NCI-H2029 (cell line): ENCODE data around the gene GABARAPL2.

ENCODE experiments used
- DNase-seq: peaks from one replicate; lab custom pipeline; 2025; lab: John Stamatoyannopoulos, UW

The GABARAPL2 gene

DNA sequence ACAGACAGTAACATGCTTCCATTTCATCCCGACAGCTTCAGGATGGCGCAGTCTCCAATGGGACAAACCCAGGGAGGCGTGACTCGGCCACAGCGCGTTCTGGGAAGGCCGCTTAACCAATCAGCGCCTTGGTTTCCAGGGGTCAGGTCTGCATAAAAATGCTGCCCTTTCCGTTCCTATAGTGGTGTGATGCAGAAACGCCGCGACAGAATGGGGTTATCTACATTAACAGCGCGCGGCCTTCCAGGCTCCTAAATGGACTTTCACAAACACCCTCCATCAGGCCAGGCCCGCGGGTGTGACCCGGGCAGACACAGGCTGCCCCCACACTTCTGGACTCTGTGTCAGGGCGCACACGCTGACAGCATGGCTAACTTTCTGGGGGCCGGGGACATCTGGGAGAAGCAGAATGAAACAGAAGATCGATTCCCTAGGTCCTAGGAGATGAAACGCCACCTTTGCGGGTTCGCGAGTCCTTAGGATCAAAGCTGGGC is 10.9 kb upstream of the GABARAPL2 start:
- DNase-seq = no peak

DNA sequence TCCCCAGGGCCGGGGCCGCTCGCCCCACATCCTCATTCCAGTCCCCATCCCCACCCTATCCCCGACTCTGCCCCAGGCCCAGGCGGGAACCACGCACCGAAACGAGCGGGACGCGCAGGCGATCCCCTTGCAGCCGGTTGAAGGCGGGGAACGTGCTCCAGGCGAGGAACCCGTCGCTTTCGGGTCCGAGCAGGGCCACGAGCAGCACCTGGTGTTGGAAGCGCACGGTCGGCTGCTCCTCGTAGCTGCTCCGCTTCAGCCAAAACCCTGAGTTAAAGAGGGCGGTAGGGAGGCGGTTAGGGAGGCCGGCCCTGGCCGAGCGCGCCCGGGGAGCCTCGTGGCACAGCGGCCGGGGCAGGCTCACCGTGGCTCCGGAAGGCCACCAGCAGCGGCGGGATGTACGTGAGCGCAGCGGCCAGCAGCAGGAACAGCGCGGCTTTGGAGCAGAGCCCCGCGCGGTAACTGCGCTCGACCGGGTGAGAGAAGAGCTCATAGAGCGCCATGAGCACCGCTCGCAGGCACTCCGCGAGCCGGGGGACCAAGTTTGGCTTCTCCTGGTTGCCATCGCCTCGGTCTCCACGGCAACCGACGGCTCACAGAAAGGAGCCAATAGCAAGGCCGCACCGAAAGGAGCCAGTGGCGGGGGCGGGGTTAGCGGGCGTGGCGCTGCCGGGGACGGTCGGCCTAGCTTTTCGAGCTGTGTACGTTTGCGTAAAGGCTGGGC is 10.3 kb upstream of the GABARAPL2 start, which contains the start of gene TMEM231:
Gene TMEM231, minus strand, starts transcription at position 546 of the 724 bp plus-strand sequence. Its CDS starts 43 bp downstream, at position 503.
- peak; percentile 69 for DNase-seq

DNA sequence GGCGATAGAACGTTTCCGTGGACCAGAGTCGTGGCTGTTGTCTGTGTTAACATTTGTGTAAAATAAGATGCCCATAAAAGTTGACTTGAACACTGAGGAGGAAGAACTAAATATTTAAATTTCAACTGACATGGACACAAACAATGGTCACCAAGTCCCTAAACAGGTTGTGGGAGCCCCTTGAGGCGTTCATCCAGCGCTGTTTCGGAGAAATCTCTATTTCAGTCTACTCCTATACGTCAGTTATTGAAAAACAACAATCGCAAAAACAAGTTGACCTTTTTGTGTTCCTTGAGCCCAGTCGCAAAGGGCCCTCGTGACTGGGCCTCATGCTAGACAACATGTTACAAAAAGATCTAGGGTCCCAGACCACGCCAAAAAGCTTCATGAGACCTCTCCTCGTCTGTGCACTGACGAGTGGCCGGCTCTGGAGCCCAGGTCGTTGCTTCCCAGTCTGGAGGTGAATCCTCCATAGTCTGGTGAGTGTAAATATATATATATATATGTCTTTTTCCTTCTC is 9.7 kb upstream of the GABARAPL2 start:
- no peak for DNase-seq

DNA sequence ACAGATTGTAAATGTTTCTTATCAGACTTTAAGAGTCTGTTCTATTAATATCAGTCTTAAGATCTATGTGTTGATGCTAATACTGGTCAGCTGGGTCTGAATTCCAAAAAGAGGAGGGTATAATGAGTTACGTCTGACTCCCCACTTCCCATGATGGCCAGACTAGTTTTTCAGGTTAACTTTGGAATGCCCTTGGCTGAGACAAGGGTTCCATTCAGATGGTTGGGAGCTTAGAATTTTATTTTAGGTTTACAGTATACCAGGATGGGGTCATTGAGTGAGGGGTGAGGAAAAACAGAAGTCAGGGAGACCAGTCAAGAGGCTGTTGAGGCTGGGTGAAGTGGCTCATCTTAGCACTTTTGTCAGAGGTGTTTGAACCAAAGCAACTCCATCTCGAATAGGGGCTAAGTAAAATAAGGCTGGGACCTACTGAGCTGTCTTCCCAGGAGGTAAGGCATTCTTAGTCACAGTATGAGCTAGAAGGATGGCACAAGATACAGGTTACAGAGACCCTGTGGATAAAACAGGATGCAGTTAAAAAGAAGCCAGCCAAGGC is 7.3 kb upstream of the GABARAPL2 start:
- no peak for DNase-seq

DNA sequence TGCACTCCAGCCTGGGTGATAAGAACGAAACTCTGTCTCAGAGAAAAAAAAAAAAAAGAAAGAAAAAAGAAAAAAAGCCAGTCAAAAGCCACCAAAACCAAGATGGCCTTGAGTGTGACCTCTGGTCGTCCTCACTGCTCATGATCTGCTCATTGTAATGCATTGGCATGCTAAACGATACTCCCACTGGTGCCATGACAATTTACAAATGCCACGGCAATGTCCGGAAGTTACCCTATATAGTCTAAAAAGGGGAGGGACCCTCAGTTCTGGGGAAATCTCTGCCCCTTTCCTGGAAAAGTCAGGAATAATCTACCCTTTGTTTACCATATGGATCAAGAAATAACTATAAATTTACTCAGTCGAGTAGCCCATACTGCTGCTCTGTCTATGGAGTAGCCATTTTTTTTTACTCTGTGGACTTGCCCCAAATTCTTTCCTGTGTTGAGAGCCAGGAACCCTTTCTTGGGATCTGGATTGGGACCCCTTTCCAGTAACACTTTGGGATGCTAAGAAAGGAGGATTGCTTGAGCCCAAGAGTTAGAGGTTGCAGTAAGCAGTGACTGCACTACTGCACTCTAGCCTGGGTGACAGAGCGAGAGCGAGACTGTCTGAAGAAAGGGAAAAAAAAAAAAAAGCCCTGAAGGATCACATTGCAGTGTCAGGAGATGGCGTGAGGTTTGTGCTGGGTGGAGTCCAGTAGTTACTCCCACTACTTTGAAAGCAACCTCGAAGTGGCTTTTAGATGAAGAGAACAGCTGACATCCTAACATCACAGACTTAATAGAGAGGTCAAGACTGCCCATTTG is 6.4 kb upstream of the GABARAPL2 start:
- DNase-seq = no peak

DNA sequence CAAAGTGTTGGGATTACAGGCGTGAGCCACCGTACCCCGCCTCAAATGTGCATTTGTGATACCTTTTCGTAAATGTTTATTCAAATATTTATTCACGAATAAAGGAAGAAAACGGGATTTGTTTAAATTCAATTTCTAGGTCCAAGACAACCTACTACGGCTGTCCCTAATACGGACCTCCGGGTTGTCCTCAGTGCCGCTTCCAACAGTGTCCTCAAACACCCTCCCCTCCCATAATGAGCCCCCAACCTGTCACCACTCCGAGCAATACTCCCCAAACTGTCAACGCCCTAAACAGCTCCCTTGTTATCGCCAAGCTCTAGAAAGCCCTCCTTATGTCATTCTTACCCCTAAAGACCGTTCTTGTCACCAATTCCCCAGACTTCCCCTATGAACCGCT is 539 bp upstream of the GABARAPL2 start:
- no peak for DNase-seq

DNA sequence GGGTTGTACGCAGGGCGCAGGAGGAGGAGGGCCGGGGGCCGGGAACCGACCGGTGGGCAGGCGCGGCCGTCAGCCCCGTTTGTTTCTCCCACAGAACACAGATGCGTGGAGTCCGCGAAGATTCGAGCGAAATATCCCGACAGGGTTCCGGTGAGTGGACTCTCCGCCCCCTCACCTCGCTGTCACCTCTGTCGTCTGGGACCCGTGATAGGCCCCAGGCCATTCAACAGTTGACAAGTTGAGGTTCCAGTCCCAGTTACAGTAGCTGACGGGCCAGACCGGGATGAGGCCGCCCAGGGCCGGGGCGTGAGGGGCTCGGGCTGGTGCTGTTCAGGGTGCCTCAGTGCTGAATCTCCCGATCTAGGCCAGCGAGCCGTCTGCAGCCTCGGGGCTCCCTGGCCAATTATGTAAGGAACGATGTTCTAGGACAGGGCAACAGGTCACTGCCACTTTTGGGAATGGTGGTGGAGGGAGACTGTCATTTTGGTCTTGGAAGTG is 628 bp downstream of the GABARAPL2 start:
- DNase-seq = no peak

DNA sequence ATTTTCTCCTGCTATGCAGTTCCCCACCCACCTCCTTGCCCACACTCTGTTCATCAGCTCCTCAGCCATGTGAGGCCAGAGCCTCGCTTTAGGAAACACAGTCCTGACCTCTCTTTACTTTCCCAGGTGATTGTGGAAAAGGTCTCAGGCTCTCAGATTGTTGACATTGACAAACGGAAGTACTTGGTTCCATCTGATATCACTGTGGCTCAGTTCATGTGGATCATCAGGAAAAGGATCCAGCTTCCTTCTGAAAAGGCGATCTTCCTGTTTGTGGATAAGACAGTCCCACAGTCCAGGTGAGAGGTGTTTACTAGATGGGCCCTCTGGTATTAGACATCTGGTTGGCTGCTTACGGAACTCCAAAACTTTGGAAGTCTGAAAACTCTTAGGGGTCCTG is 1.7 kb downstream of the GABARAPL2 start:
- DNase-seq = no peak

DNA sequence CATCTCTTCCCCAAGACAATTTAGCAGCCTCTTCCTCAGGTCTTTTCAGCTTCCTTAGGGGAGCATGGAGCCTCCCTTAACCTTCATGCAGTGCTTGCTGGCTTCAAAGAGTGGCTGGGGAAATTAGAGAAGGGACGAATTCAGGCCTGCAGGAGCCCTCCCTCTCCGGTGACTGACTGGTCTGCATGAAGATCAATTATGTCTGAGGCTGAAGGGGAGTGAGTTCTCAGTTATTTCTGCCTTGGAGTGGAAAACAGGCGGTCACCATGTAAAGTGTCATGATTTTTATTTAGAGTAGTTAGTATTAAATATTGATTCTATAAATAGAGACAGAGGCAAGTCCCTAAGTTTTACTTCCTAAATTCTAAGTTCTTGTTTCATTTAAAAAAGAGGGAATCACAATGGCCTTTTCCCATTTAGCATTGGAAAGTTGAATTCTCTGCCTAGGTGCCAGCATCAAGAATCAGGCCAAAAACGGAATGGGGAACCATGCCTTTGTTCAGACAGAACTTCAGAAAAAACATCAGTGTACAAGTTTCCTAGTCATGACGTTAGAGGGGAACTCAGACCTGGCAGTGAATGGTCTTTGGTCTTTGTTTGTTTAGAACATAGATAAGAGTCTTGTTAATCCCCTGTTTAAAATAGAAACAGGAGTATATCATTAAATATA is 4.4 kb downstream of the GABARAPL2 start:
- no peak for DNase-seq

DNA sequence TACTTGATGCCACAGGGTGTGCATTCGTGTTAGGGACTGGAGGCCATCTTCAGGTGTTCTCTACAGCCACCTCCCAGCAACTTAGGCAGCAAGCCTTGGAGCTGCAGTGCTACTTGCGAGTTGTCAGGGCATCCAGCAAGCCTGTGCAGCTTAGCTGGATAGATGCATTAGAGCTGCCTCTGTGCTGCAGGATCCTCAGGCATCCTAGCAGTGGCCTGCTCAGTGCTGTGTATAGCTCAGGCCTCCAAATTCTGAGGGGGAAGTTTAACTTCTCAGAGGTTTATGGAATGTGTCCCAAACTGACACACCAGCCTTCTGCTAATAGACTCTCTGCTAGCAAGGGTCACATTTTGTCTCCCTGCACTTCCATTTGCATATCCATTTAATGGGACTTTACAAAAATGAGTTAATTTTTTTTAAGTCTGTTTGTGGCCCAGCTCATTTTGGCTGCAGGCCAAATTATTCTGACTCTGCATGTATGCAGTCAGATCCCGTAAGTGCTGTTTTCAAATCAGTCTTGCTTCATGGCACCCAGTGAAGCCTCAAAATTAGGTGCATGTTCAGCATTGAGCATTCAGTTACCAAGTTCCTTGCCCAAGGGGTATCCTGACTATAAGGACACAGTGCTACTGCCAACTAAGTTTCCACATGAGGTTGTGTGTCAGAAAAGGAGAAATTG is 6.8 kb downstream of the GABARAPL2 start:
- DNase-seq = no peak

DNA sequence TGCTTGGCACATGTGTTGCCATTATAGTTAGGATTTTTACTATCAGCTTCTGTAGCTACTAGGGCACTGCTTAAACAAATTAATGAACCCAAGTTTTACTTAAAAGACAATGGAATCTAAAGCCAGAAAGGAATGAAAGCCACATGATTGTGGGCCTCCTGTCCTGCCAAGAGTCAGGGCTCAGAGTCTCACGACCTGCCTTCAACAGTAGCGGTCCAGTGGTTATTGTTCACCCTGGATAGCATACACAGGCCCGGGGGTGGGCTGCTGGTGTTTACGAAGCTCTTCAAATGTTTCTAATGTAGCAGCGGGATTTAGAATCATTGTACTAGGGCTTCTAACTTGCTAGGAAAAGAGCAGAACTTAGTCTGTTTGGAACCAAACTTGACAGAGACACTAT is 7.8 kb downstream of the GABARAPL2 start:
- DNase-seq = no peak

DNA sequence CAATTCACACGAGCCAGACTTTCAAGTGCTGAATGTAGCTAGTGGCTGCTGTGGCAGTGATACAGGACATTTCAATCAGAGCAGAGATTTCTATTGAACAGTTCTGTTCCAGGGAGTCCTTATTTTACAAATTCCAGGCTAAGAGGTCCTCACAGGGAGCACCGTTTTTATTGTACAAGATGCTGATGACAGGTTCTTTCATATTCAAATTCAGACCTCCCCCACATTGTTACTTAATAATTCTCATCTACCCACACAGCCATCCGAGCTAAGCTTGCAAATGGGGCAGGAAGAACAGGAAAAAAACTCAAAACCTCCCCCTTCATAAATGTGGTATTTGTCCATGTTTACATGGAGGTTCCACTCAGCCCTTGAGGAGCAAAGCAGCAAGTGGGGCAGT is 9.8 kb downstream of the GABARAPL2 start:
- DNase-seq = no peak

DNA sequence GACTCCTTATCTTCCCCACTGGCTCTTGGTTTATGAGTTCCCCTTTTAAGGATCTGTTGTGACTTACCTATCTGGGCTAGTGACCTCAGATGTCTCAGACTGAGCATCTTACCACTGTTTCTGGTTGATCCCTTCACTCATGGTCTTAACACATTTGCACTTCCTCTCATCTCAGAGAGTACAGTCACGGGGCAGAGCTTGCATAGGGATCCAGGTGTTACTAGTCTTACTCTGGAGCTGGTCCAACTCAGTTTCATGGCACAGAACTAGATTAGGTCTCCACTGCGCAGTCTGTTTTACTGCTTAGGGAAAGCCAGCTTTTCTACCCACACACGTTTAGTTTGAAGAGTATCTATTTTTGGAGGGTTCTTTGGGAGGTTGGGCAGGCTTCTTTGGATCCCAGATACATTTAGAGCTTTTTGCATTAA is 10.2 kb downstream of the GABARAPL2 start:
- DNase-seq = no peak

DNA sequence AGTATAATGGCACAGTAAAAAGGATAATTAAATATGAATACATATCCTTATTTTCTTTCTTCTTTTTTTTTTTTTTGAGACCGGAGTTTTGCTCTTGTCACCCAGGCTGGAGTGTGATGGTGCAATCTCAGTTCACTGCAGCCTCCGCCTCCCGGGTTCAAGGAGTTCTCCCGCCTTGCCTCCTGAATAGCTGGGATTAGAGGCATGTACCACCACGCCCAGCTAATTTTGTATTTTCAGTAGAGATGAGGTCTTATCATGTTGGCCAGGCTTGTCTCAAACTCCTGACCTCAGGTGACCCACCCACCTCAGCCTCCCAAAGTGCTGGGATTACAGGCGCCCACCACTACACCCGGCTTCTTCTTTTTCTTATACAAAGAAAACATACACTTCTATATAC is 12.0 kb downstream of the GABARAPL2 start:
- DNase-seq = no peak

DNA sequence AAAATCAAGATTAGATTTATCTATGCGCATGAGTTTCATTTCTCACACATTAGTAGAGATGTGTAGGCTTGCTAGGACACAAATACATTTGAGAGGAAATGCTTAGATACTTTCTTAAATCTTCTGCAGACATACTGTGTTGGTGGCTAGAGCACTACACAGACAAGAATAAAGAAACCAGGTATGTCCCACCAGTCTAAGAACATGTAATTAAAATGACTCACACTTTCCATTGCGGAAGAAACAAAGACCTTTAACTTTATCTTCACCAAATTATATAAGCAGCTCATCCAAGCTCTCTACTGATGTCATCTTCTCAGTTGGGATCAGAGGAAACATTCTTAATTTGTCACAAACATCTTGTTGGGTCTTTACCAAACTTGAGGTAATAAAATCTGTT is 12.5 kb downstream of the GABARAPL2 start:
- DNase-seq = no peak

DNA sequence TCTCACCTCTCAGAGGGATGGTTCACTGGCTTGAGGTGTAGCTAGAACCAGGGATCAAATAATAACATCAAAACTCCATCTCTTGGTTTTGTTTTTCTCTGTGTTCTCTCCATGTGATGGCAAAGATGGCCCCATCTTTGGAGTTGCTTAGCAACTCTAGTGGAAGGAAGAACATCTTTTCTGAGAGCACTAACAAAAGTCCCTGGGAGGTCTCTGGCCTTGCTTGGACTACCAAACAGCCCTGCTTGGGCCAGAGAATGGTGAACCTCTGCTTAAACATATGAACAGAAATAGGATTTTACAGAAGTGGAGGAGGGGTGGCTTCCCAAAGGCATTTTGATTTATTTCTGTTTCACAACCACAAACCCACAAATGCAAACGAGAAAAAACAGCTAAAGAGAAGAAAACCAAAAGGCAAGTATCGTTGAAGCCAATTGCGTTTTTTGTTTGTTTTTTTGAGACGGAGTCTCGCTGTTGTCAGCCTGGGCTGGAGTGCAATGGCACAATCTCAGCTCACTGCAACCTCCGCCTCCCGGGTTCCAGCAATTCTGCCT is 13.2 kb downstream of the GABARAPL2 start:
- no peak for DNase-seq

DNA sequence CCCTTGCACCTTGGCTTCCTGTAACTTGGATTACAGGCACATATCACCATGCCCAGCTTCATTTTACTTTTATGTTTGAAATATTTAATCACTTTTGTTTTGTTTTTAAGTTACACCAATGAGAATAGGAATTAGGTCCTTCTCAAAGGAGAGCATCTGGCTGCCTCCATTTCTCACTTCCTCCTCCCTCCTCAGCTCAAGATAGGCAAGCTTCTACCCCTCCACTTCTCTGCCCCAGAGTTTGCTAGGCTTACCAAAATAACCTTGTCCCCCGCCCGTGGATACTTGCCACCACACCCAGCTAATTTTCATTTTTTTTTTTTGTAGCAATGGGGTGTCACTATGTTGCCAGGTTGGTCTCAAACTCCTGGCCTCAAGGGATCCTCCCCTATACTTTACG is 17.9 kb downstream of the GABARAPL2 start:
- no peak for DNase-seq

DNA sequence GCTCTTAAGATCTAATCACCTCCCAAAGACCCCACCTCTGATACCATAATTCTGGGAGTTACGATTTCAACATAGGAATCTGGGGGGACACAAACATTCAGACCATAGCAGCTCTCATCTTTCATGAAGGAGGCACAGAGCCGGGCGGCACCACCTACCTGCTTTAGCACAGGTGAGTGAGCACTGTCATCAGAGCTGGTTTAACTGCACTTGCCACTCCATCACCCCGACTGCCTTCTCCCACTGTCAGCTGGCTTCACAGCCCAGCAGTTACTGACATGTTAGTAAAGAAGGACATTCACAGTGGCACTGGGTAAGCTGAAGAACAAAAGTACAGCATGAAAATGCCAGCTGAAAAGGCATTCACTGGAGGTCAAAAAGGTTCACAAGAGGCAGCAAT is 22.5 kb downstream of the GABARAPL2 start:
- DNase-seq = no peak

DNA sequence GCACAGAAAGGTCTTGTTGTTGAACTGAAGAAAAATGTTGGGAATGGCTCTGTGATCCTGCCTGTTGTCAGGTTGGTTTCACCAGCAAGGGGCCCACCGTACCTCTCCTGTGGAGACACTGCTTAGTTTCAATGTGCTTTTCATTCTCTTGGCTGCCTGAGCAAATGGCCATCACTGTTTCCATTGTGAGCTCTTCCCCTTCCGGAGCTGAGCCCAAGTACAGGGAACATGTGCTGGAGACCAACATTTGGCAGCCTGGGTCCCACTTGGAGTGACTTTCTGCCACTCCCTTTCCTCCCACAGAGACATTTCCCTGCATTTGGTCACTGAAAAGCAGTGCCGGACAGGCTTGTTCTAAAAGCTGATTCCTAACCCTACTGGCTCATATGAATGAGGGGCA is 23.1 kb downstream of the GABARAPL2 start:
- DNase-seq = no peak

DNA sequence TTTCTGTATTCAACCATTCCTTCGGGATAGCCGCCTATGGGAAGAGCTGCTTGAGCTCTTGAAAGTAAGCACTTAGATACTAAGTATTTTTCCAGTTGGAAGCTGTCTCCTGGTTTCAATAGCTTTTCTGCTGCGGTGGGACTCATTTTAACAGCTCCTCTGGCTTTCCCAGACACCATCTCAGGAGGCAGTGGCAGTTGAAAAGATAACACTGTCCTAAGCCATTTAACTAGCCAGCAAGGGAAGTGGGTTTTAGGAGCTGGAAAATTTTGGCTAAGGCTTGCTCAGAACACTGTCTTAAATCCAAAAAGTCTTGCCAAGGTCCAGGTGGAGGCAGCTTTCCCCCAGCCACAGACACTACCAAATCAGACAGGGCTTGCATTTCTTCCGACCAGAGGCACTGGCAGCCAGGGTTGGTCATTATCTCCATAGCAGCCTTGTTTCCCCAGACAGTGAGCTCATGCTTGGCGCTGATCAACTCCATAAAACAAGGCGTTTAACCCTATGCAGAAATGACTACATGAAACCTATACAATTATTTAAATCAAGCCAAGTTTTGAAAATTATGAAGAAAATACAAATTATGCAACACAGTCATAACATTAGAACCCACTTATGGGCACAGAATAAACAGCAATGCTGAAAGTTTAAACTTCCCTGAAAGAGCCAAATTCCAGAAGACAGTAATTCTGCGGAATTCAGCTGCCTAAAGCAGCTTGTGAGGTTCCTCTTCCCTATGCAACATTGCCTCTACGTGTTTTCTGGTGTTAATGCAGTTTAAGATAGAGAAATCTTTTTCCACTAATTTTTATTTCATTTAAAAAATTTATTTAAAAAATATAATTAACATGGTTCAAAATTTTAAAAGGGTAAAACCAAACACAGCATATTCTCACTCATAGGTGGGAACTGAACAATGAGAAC is 25.0 kb downstream of the GABARAPL2 start:
- DNase-seq = no peak
